Measurements from ENCODE around the gene CELF2.

CELF2 gene

DNA sequence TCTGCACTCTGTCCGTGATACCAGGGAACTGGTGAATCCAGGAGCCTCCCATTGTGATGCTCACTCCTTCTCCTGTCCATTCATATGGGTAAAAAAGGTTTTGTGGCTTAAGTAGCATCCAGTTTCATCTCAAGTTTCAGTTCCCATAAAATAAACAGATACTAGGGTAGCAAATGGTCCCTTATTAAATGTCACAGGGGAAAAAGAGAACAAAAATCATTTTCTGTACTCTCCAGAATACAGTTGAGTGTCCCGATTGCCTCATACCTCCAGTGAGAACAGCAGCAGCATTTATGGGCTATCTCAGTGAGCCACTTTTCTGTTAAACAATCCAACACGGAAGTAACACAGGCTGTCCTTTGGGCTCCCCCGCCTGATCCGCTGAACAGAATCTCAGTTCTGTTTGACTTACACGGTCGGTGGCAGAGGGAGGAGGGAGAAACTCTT, 179.6 kb downstream of the CELF2 start:
- TF ChIP-seq ZFP30 (CRISPR knock-in tag; IDR thresholded peaks at IDR 0.05) (no peak), SNAI2 (CRISPR knock-in tag; IDR thresholded peaks at IDR 0.05) (no peak), ZNF70 (CRISPR knock-in tag; IDR thresholded peaks at IDR 0.05) (no peak), TCF4 (CRISPR knock-in tag; IDR thresholded peaks at IDR 0.05; ENCODE audit: borderline replicate concordance) (no peak), CSDC2 (CRISPR knock-in tag; IDR thresholded peaks at IDR 0.05) (no peak), TOX (CRISPR knock-in tag; IDR thresholded peaks at IDR 0.05; ENCODE audit: borderline replicate concordance) (no peak), ZNF8 (CRISPR knock-in tag; IDR thresholded peaks at IDR 0.05) (no peak), ESRRG (CRISPR knock-in tag; IDR thresholded peaks at IDR 0.05) (no peak), ZC3H10 (CRISPR knock-in tag; IDR thresholded peaks at IDR 0.05) (no peak), ZNF565 (CRISPR knock-in tag; conservative IDR thresholded peaks at IDR 0.05; ENCODE audit: low read depth) (no peak), BACH2 (CRISPR knock-in tag; IDR thresholded peaks at IDR 0.05; ENCODE audit: borderline replicate concordance) (no peak)
- TF ChIP-seq, protein P1, sequence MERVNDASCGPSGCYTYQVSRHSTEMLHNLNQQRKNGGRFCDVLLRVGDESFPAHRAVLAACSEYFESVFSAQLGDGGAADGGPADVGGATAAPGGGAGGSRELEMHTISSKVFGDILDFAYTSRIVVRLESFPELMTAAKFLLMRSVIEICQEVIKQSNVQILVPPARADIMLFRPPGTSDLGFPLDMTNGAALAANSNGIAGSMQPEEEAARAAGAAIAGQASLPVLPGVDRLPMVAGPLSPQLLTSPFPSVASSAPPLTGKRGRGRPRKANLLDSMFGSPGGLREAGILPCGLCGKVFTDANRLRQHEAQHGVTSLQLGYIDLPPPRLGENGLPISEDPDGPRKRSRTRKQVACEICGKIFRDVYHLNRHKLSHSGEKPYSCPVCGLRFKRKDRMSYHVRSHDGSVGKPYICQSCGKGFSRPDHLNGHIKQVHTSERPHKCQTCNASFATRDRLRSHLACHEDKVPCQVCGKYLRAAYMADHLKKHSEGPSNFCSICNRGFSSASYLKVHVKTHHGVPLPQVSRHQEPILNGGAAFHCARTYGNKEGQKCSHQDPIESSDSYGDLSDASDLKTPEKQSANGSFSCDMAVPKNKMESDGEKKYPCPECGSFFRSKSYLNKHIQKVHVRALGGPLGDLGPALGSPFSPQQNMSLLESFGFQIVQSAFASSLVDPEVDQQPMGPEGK (CRISPR knock-in tag; IDR thresholded peaks at IDR 0.05; ENCODE audit: borderline replicate concordance) = no peak
- TF ChIP-seq, protein P2, sequence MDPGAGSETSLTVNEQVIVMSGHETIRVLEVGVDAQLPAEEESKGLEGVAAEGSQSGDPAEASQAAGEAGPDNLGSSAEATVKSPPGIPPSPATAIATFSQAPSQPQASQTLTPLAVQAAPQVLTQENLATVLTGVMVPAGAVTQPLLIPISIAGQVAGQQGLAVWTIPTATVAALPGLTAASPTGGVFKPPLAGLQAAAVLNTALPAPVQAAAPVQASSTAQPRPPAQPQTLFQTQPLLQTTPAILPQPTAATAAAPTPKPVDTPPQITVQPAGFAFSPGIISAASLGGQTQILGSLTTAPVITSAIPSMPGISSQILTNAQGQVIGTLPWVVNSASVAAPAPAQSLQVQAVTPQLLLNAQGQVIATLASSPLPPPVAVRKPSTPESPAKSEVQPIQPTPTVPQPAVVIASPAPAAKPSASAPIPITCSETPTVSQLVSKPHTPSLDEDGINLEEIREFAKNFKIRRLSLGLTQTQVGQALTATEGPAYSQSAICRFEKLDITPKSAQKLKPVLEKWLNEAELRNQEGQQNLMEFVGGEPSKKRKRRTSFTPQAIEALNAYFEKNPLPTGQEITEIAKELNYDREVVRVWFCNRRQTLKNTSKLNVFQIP (CRISPR knock-in tag; IDR thresholded peaks at IDR 0.05; ENCODE audit: borderline replicate concordance, low read depth) = no peak
- TF ChIP-seq, protein P3, sequence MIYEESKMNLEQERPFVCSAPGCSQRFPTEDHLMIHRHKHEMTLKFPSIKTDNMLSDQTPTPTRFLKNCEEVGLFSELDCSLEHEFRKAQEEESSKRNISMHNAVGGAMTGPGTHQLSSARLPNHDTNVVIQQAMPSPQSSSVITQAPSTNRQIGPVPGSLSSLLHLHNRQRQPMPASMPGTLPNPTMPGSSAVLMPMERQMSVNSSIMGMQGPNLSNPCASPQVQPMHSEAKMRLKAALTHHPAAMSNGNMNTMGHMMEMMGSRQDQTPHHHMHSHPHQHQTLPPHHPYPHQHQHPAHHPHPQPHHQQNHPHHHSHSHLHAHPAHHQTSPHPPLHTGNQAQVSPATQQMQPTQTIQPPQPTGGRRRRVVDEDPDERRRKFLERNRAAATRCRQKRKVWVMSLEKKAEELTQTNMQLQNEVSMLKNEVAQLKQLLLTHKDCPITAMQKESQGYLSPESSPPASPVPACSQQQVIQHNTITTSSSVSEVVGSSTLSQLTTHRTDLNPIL (CRISPR knock-in tag; IDR thresholded peaks at IDR 0.05; ENCODE audit: low read depth) = no peak
- TF ChIP-seq, protein P4, sequence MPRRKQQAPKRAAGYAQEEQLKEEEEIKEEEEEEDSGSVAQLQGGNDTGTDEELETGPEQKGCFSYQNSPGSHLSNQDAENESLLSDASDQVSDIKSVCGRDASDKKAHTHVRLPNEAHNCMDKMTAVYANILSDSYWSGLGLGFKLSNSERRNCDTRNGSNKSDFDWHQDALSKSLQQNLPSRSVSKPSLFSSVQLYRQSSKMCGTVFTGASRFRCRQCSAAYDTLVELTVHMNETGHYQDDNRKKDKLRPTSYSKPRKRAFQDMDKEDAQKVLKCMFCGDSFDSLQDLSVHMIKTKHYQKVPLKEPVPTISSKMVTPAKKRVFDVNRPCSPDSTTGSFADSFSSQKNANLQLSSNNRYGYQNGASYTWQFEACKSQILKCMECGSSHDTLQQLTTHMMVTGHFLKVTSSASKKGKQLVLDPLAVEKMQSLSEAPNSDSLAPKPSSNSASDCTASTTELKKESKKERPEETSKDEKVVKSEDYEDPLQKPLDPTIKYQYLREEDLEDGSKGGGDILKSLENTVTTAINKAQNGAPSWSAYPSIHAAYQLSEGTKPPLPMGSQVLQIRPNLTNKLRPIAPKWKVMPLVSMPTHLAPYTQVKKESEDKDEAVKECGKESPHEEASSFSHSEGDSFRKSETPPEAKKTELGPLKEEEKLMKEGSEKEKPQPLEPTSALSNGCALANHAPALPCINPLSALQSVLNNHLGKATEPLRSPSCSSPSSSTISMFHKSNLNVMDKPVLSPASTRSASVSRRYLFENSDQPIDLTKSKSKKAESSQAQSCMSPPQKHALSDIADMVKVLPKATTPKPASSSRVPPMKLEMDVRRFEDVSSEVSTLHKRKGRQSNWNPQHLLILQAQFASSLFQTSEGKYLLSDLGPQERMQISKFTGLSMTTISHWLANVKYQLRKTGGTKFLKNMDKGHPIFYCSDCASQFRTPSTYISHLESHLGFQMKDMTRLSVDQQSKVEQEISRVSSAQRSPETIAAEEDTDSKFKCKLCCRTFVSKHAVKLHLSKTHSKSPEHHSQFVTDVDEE (CRISPR knock-in tag; IDR thresholded peaks at IDR 0.05) = no peak
- ATAC-seq = no peak

DNA sequence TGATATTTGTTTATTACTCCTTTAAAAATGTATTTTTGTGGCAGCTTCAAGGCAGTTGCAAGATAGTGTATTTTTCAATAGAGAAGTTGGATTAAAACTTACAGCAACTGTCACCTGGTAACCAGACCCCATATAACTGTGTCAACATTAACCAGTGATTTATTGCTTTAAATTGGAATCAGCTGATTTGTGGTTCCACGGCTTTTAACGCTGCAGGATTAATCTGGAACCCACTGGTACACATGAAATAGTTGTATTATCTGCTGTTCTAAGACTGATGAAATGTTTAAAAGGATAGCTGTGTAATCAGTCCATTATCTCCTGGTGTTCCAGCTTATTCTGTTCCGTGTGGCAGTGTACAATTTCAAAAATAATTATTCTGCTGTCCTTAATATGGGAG, 180.2 kb downstream of the CELF2 start:
- no peak for ATAC-seq
- TF ChIP-seq ISL1 (CRISPR knock-in tag; IDR thresholded peaks at IDR 0.05) = no peak
- TF ChIP-seq BACH2 (CRISPR knock-in tag; IDR thresholded peaks at IDR 0.05; ENCODE audit: borderline replicate concordance) = no peak
- no peak for TF ChIP-seq ZFP3 (CRISPR knock-in tag; IDR thresholded peaks at IDR 0.05)
- TF ChIP-seq OSR1 (CRISPR knock-in tag; IDR thresholded peaks at IDR 0.05) = no peak
- TF ChIP-seq, protein P3 (CRISPR knock-in tag; IDR thresholded peaks at IDR 0.05; ENCODE audit: low read depth) = no peak
- no peak for TF ChIP-seq CSDC2 (CRISPR knock-in tag; IDR thresholded peaks at IDR 0.05)
- no peak for TF ChIP-seq ZNF70 (CRISPR knock-in tag; IDR thresholded peaks at IDR 0.05)
- no peak for TF ChIP-seq ZNF8 (CRISPR knock-in tag; IDR thresholded peaks at IDR 0.05)
- TF ChIP-seq, protein P4 (CRISPR knock-in tag; IDR thresholded peaks at IDR 0.05) = no peak
- TF ChIP-seq TCF4 (CRISPR knock-in tag; IDR thresholded peaks at IDR 0.05; ENCODE audit: borderline replicate concordance) = no peak
- no peak for TF ChIP-seq TOX (CRISPR knock-in tag; IDR thresholded peaks at IDR 0.05; ENCODE audit: borderline replicate concordance)

Measured in SK-N-SH treated with all-trans-retinoic acid at 6 μM for 48 hours (cell line).